Measurements from ENCODE around the gene SEC24D. TPM values are rescaled to one million over a fixed set of nuclear protein-coding genes. Genes with fewer than 3 reads are reported as not detected.

The SEC24D gene
- total and polyA plus RNA-seq, 4 donors, result 11.4 to 77.2 (median 52.0) TPM

- WGBS, 2 donors, result 40 to 54% methylated on average over 5 of the region's 5 CpGs
- TF ChIP-seq CTCF (IDR thresholded peaks at IDR 0.05; ENCODE audit: control extremely low read depth, extremely low read depth), result peak; percentile 9
- ATAC-seq (ENCODE audit: insufficient read depth, low FRiP score) (no peak), DNase-seq (peak in 2 of 3 donors; percentile 59 to 61)
- Histone ChIP-seq H3K27ac (ENCODE audit: low read depth in 1 of 2, low read length in 1 of 2) (no peak overlapping the region), H3K36me3 (ENCODE audit: control insufficient read depth in 4 of 4, insufficient read depth in 4 of 4, low read length in 4 of 4) (peaks cover 22 to 48% (median 35%) of the 10 kb centered on the region in 4 donors), H3K4me1 (ENCODE audit: control insufficient read depth in 5 of 5, insufficient read depth in 5 of 5, low read length in 5 of 5) (peaks cover 0 to 13% (median 0%) of the 10 kb centered on the region in 5 donors), H3K9ac (ENCODE audit: insufficient read depth in 1 of 2, low read length in 2 of 2) (no peak overlapping the region), H3K9me3 (ENCODE audit: control insufficient read depth in 4 of 4, insufficient read depth in 3 of 4, low read length in 3 of 4) (no peaks in the 10 kb centered on the region), H3K27me3 (ENCODE audit: control insufficient read depth in 3 of 3, insufficient read depth in 3 of 3, low read length in 2 of 3) (no peaks in the 10 kb centered on the region), H3K4me3 (no peak overlapping the region)
Observed at GRCh38 chr4:118740869-118741268, 95.1 kb downstream of the SEC24D start.

GRCh38 chr4:118739022-118739713 is 96.8 kb downstream of the SEC24D start:
- no peak for ATAC-seq (ENCODE audit: insufficient read depth, low FRiP score)
- H3K27me3 ChIP-seq (ENCODE audit: control insufficient read depth in 3 of 3, insufficient read depth in 3 of 3, low read length in 2 of 3), result no peaks in the 10 kb centered on the region
- H3K4me3 ChIP-seq, result no peak overlapping the region
- 84 to 93% methylated on average over 2 of the region's 2 CpGs for WGBS, 2 donors
- H3K9ac ChIP-seq (ENCODE audit: insufficient read depth in 1 of 2, low read length in 2 of 2), result no peak overlapping the region
- no peak for DNase-seq
- peaks cover 0 to 13% (median 0%) of the 10 kb centered on the region in 5 donors for H3K4me1 ChIP-seq (ENCODE audit: control insufficient read depth in 5 of 5, insufficient read depth in 5 of 5, low read length in 5 of 5)
- H3K9me3 ChIP-seq (ENCODE audit: control insufficient read depth in 4 of 4, insufficient read depth in 3 of 4, low read length in 3 of 4), result no peaks in the 10 kb centered on the region
- no peak for TF ChIP-seq CTCF (IDR thresholded peaks at IDR 0.05; ENCODE audit: control extremely low read depth, extremely low read depth)
- peaks cover 20 to 50% (median 30%) of the 10 kb centered on the region in 4 donors for H3K36me3 ChIP-seq (ENCODE audit: control insufficient read depth in 4 of 4, insufficient read depth in 4 of 4, low read length in 4 of 4)
- no peak overlapping the region for H3K27ac ChIP-seq (ENCODE audit: low read depth in 1 of 2, low read length in 1 of 2)

- Histone ChIP-seq H3K9me3 (ENCODE audit: control insufficient read depth in 4 of 4, insufficient read depth in 3 of 4, low read length in 3 of 4) (no peaks in the 10 kb centered on the region), H3K9ac (ENCODE audit: insufficient read depth in 1 of 2, low read length in 2 of 2) (no peak overlapping the region), H3K27ac (ENCODE audit: low read depth in 1 of 2, low read length in 1 of 2) (no peak overlapping the region), H3K36me3 (ENCODE audit: control insufficient read depth in 4 of 4, insufficient read depth in 4 of 4, low read length in 4 of 4) (peaks cover 19 to 40% (median 25%) of the 10 kb centered on the region in 4 donors), H3K4me3 (no peak overlapping the region), H3K27me3 (ENCODE audit: control insufficient read depth in 3 of 3, insufficient read depth in 3 of 3, low read length in 2 of 3) (no peaks in the 10 kb centered on the region), H3K4me1 (ENCODE audit: control insufficient read depth in 5 of 5, insufficient read depth in 5 of 5, low read length in 5 of 5) (peaks cover 0 to 13% (median 0%) of the 10 kb centered on the region in 5 donors)
- ATAC-seq (ENCODE audit: insufficient read depth, low FRiP score), result no peak
- 74 to 80% methylated on average over 3 of the region's 3 CpGs for WGBS, 2 donors
- DNase-seq, result no peak
- TF ChIP-seq CTCF (IDR thresholded peaks at IDR 0.05; ENCODE audit: control extremely low read depth, extremely low read depth), result no peak
Observed at GRCh38 chr4:118738090-118738489, 97.8 kb downstream of the SEC24D start.
